NB4 (cell line): ENCODE data around the gene UNC5C.

Experiments
- DNase-seq: peaks from one replicate; pipeline ENCODE4 v3.0.0; 2010; ENCODE audit warnings: low read depth
- H3K4me3 ChIP-seq: one replicate; pipeline ENCODE4 v1.5.1; 2011; ENCODE audit warnings: mild to moderate bottlenecking, low read depth, low read length, moderate library complexity
- MYC ChIP-seq: IDR thresholded peaks from 2 replicates; pipeline ENCODE4 v1.6.1; 2011; ENCODE audit warnings: low read depth, low read length
- POLR2A ChIP-seq: IDR thresholded peaks from 2 replicates; pipeline ENCODE4 v1.6.1; 2011; ENCODE audit warnings: mild to moderate bottlenecking; ENCODE audit not compliant: insufficient read length; ENCODE audit errors: extremely low read depth
- TF ChIP-seq, protein P1 (sequence below): IDR thresholded peaks from one replicate; pipeline ENCODE4 v1.5.1; 2012; ENCODE audit warnings: low read depth, low read length
- TF ChIP-seq, protein P2 (sequence below): IDR thresholded peaks from 2 replicates; pipeline ENCODE4 v1.6.1; 2011; ENCODE audit warnings: low read depth, low read length

UNC5C gene

DNA sequence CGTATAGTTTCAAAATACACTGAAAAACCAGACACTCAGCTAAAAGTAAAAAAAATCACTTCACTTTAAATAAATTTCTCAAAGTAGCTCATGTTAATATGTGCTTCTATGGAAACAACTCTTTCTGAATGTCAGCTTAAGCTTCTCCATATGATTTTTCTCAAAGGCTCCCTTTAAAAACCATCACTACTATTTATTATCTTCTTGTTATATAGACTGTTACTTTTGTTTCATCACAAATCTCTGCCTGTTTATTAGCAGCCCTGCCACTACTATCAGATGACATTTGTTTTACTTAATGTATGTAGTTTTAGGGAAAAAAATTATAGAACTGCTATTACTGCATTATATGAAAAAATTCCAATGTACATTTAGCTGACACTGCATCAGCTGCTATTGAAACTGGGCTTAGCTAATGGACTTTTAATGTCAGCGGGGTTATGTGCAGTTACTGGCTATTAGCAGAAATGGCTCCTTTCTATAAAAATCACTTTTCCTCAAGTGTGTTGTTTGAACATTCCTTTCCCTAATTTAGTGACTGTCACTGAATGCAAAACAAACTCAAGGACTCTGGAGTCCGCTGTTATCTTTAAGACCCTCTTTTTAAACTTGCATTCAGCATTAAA, 10.8 kb downstream of the UNC5C start:
- H3K4me3 ChIP-seq, result no peak overlapping the region
- TF ChIP-seq POLR2A, result no peak
- TF ChIP-seq, protein P1, sequence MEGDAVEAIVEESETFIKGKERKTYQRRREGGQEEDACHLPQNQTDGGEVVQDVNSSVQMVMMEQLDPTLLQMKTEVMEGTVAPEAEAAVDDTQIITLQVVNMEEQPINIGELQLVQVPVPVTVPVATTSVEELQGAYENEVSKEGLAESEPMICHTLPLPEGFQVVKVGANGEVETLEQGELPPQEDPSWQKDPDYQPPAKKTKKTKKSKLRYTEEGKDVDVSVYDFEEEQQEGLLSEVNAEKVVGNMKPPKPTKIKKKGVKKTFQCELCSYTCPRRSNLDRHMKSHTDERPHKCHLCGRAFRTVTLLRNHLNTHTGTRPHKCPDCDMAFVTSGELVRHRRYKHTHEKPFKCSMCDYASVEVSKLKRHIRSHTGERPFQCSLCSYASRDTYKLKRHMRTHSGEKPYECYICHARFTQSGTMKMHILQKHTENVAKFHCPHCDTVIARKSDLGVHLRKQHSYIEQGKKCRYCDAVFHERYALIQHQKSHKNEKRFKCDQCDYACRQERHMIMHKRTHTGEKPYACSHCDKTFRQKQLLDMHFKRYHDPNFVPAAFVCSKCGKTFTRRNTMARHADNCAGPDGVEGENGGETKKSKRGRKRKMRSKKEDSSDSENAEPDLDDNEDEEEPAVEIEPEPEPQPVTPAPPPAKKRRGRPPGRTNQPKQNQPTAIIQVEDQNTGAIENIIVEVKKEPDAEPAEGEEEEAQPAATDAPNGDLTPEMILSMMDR, result no peak
- TF ChIP-seq, protein P2, sequence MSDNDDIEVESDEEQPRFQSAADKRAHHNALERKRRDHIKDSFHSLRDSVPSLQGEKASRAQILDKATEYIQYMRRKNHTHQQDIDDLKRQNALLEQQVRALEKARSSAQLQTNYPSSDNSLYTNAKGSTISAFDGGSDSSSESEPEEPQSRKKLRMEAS, result no peak
- TF ChIP-seq MYC, result no peak
- no peak for DNase-seq

DNA sequence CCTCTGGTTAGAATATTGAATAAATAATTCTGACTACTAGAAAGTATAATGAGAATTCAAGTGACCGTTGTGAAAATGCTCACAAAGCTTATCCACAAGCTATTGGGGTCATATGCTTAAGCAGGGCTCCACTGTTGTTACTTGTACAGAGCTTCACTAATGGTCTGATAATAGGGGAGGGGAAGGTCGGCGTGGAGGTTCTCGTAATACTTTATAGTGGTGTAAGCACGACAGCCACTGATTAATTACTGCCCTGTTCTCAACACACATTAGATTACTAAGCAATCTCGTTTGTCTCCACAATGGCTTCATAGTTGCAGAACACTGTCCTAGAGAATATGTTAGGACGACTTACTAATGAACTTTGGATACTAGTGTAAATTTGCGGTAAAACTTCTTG, 11.6 kb downstream of the UNC5C start:
- H3K4me3 ChIP-seq, result no peak overlapping the region
- no peak for DNase-seq
- TF ChIP-seq POLR2A (no peak), MYC (no peak)
- TF ChIP-seq, protein P1, result no peak
- TF ChIP-seq, protein P2, result no peak

DNA sequence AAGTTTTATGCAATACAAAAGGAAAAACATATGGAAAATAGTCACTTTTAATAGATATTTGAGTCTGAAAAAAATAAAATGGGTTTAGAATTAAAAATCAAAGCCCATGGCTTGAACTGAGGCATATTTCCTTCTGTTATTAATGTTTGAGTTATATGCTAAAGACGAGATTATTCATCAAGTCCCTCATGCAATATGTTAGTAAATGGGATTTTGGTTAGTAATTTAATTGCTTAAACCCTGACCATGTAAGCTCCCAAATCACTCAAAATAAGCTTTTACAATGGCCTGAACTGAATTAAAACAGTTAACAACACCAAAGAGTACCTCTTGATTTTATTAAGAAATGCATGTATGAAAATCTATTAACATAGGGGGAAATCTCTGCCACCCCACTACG, 12.1 kb downstream of the UNC5C start:
- no peak for DNase-seq
- H3K4me3 ChIP-seq, result no peak overlapping the region
- TF ChIP-seq, protein P1, result no peak
- TF ChIP-seq, protein P2, result no peak
- TF ChIP-seq POLR2A (no peak), MYC (no peak)

DNA sequence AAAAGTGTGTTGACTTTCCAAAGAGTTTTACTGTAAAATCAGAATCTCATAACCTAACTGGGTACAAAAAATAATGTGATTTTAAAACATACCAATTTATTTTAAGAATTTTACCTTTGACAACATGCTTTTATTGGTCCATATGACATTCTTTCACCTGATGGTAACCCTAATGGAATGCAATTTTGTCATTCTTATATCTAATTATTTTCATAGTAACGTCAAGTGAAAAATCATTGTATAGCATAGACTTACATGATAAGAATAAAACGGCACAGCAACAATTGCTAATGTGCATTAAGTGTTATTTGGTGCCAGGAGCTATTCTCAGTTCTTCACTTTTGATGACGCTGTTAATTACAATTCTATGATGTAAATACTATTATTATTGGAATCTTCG, 13.6 kb downstream of the UNC5C start:
- TF ChIP-seq, protein P2, result no peak
- TF ChIP-seq POLR2A (no peak), MYC (no peak)
- TF ChIP-seq, protein P1, result no peak
- H3K4me3 ChIP-seq, result no peak overlapping the region
- DNase-seq, result no peak

DNA sequence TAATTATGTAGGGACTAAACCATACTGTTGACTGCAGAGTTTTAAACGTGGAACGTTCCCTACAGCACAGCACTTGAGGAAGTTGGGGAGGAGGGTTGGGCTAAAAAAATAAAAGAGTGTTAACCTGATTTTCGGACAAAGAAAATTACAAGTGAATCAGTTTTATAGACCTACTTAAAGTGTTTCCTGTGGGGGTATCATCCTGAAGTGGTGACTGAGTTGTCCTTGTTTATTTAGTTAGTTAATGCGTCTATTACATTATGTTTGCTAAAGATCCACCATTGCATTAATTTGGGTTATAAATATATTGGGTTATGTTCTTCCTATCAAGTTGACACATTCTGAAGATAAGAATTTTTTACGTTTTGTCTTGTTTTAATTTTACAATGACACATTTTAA, 14.7 kb downstream of the UNC5C start:
- TF ChIP-seq, protein P2, result no peak
- TF ChIP-seq MYC (no peak), POLR2A (no peak)
- TF ChIP-seq, protein P1, result no peak
- H3K4me3 ChIP-seq, result no peak overlapping the region
- DNase-seq, result no peak

DNA sequence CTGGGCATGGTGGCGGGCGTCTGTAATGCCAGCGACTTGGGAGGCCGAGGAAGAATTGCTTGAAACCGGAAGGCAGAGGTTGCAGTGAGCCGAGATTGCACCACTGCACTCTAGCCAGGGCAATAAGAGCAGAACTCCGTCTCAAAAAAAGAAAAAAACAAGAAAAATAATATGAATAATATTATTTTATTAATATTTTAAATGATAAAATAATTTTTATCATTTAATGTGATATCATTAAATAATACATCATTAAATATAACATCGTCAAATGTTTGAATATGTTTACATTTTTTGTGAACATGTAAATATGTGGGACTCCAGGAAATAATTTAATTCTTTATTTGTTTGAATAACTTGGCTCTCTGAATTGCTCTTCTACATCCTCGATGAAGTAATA, 15.5 kb downstream of the UNC5C start:
- H3K4me3 ChIP-seq, result no peak overlapping the region
- no peak for DNase-seq
- TF ChIP-seq, protein P1, result no peak
- TF ChIP-seq MYC (no peak), POLR2A (no peak)
- TF ChIP-seq, protein P2, result no peak
